ENCODE measurements around the gene PRR5L.
A peak's percentile ranks its signal among the peaks of the same experiment; 100 is the strongest.

The PRR5L gene

DNA sequence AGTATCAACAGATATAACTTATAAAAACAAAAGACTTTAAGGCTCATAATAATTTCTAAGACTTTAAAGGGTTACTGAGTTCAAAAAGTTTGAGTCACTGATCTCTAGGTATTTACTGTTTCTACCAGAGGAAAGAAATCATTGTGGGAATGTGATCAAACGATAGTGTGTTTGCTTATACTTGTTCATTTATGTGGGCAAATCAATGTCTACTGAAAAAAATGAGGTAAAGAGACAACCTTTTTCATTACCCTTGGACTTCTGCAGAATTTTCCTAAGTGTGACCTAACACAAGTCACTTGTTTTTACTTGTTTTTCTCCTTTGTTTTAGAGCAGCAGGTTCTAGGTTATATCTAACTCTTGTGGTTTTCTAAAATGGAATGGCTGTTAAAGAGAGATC lies 65.4 kb downstream of the PRR5L start:
- no peak for DNase-seq

GRCh38 chr11:36361901-36362391 lies 65.9 kb downstream of the PRR5L start:
- no peak for DNase-seq

- DNase-seq: no peak
These were observed 66.8 kb downstream of the PRR5L start for GRCh38 chr11:36362902-36363301.

DNA sequence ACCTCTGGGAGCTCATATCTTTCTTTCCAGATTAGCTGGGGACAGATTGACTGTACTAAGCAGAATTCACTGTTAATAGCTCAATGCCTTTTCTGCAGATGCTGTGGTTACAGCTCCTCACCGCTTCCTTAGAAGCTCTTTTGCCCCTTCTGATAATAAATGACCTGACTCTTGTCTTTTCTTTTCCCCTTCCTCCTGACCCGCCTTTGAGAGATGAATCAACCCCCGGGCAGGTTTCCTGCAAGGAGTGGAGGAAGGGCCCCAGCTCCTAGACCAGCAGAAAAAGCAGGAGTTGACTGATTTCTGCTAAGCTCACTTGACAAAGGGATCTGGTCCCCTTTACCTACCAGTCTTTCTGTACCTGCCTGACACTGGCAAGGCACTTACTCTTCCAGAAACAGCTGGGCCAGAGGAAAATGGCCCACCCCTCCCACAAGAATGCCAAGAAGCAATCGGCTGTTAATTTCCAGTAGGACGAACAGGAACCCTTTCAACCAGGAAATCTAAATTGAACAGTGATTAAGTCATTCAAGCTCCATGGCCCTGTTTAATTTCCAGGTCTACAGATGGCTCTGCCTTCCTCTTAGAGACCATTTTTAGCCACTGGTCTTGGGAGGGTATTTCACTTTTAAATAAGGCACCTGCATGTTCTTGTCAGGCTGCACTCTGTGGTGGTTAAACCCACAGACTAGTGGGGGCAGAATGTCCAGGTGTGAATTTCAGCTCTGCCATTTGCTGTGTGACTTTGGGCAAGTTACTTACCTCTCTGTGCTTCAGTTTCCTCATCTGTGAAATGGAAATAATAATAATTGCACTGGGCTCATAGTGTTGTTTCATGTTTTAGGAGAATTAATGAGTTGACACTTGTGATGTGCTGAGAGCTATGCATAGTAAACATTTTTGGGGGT lies 67.5 kb downstream of the PRR5L start:
- DNase-seq: no peak

GRCh38 chr11:36364551-36365325 lies 68.7 kb downstream of the PRR5L start:
- no peak for DNase-seq

DNA sequence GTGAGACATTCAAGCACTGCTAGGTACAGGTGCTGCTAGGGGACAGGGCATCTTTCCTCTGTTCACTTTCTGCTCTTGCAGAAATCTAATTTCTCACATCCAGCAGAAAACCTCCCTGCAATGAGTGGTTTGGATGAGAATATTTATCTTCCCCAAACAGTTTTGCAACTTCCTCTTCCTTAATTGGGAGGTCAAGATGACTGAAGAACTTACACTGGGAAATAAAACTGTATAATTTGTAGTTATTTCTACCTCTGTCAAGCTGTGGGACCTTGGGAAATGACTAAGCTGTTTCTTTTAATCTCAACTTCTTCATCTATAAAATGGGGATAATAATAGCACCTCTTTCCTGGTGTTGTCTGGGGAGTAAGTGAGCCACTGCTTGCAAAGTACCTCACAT lies 69.8 kb downstream of the PRR5L start:
- DNase-seq: no peak

DNA sequence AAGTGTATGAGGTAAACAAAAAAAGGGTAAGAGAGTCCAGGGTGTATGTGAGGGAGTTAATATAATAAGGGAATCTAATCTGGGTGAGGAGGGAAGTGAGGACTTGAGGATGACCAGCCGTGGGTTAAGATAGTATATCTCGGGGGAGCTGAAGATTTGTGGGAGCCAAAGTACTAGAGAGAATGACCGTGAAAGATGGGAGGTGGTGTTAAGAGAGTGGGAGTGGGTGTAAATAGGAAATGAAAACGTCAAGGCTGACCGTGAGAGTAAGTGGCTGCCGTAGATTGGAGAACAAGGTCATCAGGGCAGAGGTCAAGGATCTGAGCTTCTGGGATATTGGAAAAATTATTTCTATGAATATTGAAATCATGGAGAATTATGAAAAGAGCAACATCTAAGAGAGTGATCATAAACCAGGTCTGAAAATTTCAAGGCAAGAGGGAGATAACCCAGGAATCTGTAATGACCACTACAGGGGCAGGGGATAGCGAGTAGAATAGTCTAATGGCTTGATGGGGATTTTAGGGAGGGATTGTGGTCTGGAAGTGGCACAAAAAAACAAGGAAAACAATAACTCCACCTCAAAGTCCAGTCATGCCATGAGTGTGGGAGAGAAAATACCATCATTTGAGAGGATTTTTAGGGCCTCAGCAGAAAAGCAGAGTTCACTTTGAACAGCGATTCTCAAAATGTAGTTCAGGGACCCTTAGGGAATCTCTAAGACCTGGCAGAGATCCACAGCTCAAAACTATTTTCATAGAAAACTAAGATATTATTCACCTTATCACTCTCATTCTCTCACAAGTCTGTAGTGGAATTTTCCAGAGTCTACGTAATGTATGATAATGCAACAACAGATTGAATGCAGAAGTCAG lies 72.0 kb downstream of the PRR5L start:
- DNase-seq: no peak

GRCh38 chr11:36371181-36371580 lies 75.1 kb downstream of the PRR5L start:
- no peak for DNase-seq

DNA sequence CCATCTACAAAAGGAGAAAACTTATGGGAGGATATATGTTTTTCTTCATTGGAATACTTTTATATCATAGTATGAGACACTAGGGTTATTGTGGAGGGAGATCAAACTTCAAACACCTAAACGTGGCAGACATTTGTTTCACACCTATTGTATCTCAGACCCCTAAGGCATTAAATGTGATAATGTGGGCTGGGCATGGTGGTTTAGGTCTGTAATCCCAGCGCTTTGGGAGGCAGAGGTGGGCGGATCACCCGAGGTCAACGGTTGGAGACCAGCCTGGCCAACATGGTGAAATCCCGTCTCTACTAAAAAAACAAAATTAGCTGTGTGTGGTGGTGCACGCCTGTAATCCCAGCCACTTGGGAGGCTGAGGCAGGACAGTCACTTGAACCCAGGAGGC lies 75.5 kb downstream of the PRR5L start:
- DNase-seq: no peak

DNA sequence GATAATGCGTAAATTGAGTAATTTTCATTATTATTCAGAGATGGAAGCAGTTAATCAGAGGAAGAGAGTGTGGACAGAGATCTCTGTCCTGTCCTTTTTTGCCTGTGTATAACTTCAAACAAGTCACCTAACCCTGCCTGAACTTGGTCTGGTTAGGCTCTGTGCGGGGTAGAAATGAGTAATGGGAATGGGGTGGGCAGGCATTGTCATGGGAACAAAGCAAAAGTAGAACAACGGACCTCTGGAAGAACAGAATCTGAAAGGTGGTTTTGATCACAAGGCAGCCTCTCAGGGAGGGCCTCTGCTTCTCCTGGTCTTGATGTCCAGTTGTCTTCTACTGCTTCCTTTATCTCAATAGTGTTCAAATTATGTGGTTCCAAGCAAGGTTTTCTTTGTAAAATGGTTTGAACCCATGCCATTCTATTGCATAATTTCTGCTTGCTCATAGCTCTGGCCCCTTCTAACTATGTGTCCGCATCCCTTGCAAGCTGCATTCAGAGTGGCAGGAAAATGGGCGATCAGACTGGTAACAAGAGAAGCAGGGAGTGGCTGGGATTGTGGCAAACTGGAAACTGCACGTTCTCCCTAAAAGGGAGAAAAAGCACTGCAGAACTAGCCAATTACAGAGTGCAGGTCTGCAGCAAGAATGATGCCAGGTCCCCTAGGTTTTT lies 76.1 kb downstream of the PRR5L start:
- DNase-seq: no peak

DNA sequence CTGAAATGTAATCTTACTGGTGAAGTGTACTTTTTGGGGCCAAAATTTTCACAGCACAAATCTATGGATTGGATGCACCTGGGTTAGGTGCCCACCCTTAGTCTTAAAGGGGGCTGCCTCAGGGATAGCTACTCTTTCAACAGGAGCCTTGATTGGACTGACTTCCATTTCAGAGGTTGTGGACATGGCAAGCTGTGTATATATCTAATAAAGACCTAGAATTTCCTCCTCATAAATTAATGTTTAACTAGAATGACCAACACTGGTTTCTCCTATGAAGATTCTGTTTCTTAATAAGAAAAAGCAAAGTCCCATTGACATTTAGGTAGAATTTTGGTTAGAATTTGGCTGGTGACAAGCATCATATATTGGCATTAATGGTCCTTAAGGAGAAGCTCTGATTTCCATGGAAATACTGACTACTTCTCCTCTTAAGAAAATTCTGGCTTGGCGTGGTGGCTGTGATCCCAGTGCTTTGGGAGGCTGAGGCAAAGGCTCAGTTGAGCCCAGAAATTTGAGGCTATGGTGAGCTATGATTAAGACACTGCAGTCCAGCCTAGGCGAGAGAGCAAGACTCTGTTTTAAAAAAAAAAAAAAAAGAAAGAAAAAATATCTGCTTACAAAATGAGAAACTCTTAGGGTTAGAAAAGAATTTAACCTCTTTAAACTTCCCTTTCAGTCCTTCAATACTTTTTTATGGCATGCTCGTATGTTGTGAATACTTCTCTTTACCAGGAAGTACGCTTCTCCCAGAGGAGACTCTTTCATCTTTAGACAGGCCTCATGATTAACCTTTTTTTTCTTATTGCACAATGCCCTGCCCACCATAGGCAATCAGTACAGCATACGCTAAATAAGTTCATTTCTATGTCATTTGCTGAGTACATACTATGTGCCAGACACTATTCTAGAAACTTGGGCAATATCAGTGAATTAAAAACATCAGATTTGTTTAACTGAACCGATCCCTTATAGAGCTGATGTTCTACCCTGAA lies 77.2 kb downstream of the PRR5L start:
- DNase-seq: no peak

DNA sequence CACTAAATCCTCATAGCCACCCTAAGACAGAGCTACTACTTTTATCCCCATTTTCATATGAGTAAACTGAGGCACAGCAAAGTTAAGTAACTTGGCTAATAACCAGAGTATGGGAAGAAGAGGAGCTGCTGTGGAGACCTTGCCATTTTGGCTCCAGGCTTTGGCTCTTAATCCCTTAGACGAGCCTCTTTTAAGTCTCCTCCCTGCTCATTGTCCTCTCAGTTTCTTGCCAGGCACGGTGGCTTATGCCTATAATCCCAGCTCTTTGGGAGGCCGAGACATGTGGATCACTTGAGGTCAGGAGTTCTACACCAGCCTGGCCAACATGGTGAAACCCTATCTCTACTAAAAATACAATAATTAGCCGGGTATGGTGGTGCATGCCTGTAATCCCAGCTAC lies 78.6 kb downstream of the PRR5L start:
- no peak for DNase-seq

DNA sequence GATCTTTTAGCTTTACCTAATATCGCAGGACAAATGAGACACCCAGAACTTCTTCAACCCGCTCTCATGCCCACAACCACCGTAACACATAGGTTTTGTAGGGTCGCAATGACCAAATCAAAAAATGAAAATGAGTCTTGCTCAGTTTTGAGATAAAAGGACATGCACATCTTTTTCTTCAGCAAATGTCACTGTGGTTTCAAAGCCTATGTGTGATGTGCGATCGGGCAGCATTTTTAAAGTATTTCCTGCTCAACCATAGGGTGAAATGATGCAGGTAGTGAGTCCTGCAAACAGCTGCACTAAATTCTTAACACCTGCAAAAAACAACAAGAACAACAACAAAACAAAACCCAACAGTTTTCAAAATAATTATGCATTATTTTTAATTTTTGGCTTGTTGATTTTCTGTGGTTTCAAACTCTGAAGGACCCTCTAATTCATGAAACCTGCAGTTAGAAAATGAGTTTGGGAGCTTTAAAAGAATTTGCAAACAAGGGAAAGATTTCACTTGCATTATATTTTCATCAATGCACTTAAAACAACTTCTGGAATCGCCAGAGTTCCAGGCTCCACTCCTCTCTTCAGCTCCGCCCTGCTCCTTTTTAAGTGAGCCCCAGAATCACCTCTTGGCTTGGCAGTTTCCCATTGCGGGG lies 79.4 kb downstream of the PRR5L start:
- no peak for DNase-seq

- DNase-seq: no peak
These were observed 80.2 kb downstream of the PRR5L start for GRCh38 chr11:36376009-36376887.

DNA sequence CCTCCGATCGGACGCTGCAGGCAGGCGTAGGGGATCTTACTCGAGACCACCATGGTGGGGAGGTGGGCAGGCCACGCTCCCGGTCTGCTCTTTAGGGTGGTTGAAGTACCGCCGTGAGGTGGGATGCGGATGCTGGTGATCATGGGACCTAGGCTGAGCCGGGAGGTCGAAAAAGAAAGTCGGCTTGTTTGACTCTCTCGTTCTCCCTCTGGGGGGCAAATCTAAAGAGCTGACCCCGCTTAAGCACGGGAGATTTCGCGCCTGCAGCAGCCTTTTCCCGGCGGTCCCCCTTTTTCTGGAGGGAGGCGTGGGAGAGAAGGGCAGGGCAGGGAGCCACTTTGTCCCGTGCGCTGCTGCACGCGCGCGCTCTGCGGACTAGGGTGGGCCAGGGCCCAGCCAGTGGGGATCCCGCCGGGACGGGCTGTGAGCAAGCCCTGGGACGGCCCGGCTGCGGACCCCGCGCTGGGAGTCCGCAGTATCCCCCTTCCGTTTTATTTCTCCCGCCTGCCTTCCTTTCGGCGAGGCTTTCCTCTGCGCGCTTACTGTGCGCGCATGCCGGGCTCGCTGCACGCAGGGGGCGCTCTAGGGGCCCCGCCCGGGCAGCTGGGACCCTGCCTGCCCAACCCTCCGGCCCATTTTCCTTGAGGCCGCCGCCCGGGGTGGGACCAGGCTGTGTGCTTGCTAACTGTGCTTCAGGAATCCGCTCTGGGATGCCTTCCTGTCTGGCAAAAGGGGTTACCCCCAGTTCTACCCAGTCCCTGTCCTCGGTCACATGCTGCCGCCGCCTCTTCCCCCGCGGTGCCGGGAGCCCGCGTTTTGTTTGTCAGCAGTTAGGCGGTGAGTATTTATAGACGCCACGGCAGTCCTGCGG lies 81.0 kb downstream of the PRR5L start:
- peak in 1 of 2 experiments; percentile 15 for DNase-seq

GRCh38 chr11:36377759-36378564 lies 81.9 kb downstream of the PRR5L start:
- no peak for DNase-seq

DNA sequence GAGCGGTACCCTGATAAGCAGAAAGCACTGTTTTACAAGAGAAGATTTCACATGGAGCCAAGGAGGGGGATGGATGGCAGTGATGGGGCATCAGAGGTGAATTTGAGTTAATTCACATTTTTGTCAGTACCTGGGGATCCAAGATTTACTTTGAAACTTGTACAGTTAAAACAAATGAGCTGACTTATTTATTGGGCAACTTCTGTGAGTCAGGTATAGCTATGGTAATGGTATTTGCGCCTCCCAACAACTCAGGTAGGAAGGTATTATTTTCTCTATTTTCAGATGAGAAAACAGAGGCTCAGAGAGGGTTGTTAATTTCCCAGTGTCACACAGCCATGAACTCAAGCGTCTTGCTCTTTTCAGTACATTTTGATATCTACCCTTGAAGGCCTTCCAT lies 83.6 kb downstream of the PRR5L start:
- no peak for DNase-seq

All from SW 1271 (cell line).